GM21526 (cell line): ENCODE data around the gene KRT9.

Experiments
- ATAC-seq: cut with Tn5 transposase; IDR thresholded peaks from one replicate; pipeline ENCODE4 v1.9.1; 2021; ENCODE audit warnings: moderate library complexity; ENCODE audit not compliant: unreplicated experiment, low FRiP score

Gene KRT9

GRCh38 chr17:41516147-41516829 is 55.6 kb downstream of the KRT9 start:
- ATAC-seq, result no peak
